ENCODE results near the gene CLSTN2. TPM values are rescaled to one million over a fixed set of nuclear protein-coding genes. Genes with fewer than 3 reads are reported as not detected.

Gene CLSTN2
- total RNA-seq, 1 experiment from 2014 or later, result 0.68 TPM

- Histone ChIP-seq H2BK20ac (ENCODE audit: low read depth, low read length, poor library complexity, severe bottlenecking) (no peak overlapping the region), H4K5ac (ENCODE audit: insufficient read length, low read depth, low read length) (no peak overlapping the region), H4K20me1 (ENCODE audit: control insufficient read depth, insufficient read depth, insufficient read length) (no peaks in the 10 kb centered on the region), H3T11ph (ENCODE audit: low read length) (no peak overlapping the region), H2AK5ac (ENCODE audit: insufficient read length, low read length) (no peak overlapping the region), H3K23me2 (ENCODE audit: insufficient read length, low read depth, low read length, poor library complexity, severe bottlenecking) (no peaks in the 10 kb centered on the region), H3K4ac (ENCODE audit: low read depth, low read length) (no peak overlapping the region), H4K91ac (ENCODE audit: insufficient read length, low read depth, low read length) (no peak overlapping the region), H2BK5ac (ENCODE audit: insufficient read length, low read length) (no peak overlapping the region), H2BK12ac (ENCODE audit: insufficient read length, low read depth, low read length) (no peak overlapping the region), H3K79me2 (ENCODE audit: insufficient read depth, low read length) (no peaks in the 10 kb centered on the region), H3K4me2 (ENCODE audit: insufficient read depth, insufficient read length, low read length) (no peak overlapping the region), H3K14ac (ENCODE audit: insufficient read depth, low read length) (no peak overlapping the region), H3K9ac (ENCODE audit: extremely low read depth, insufficient read length, low read length) (no peak overlapping the region), H2BK15ac (ENCODE audit: low read depth, low read length) (no peak overlapping the region), H2BK120ac (ENCODE audit: low read depth, low read length, poor library complexity, severe bottlenecking) (no peak overlapping the region), H2AFZ (ENCODE audit: low read length) (no peak overlapping the region), H3K23ac (ENCODE audit: insufficient read length, low read depth, low read length) (no peak overlapping the region), H3K27ac (ENCODE audit: insufficient read length, low read depth, low read length) (peak overlapping the region; percentile 81), H3K27me3 (ENCODE audit: insufficient read depth, low read length) (no peaks in the 10 kb centered on the region), H3K56ac (ENCODE audit: insufficient read length, low read depth, low read length) (no peak overlapping the region), H3K4me1 (ENCODE audit: insufficient read depth, low read length) (peaks cover 14% of the 10 kb centered on the region), H3K9me3 (ENCODE audit: control insufficient read depth, low read depth, low read length) (no peaks in the 10 kb centered on the region), H3K79me1 (ENCODE audit: insufficient read depth, low read depth, low read length, poor library complexity, severe bottlenecking) (no peaks in the 10 kb centered on the region), H3K18ac (ENCODE audit: insufficient read length, low read depth, low read length) (no peak overlapping the region), H4K8ac (replicated peaks; ENCODE audit: insufficient read length, low read depth, low read length) (no peak overlapping the region)
- peaks cover 38 to 48% of the 10 kb centered on the region in 2 experiments for H3K4me1 Mint-ChIP-seq
- H3K27ac Mint-ChIP-seq, result peak overlapping the region; percentile 72 to 90 (median 77); a peak in 6 of 7 replicates
- peak; percentile 74 for DNase-seq
- no peaks in the 10 kb centered on the region for H3K9me3 Mint-ChIP-seq
- H3K36me3 Mint-ChIP-seq (ENCODE audit: insufficient read depth in 1 of 3, low read depth in 3 of 3), result peaks cover 0 to 4% (median 0%) of the 10 kb centered on the region in 3 experiments; a peak in 1 of 7 replicates
- no CpG with 5 or more reads among the region's 5 CpGs for WGBS (ENCODE audit: extremely low coverage, insufficient read length, low lambda C conversion rate)
- no peak for TF ChIP-seq CTCF (conservative IDR thresholded peaks at IDR 0.05)
- H3K27me3 Mint-ChIP-seq (ENCODE audit: low read depth), result peaks cover 1% of the 10 kb centered on the region
- no peak overlapping the region; a peak in 1 of 5 replicates for H3K4me3 Mint-ChIP-seq
Measured at GRCh38 chr3:140341817-140342403, 406.9 kb downstream of the CLSTN2 start.

Measured in H9 (cell line).